Activated CD4-positive, alpha-beta T cell treated with anti-CD3 and anti-CD28 coated beads, Interleukin-2, Interleukin-6, amounts not matched to agents 100 ng/mL and 50 ng/mL, durations not matched to agents 16 hours and 8 hours (primary cell): Measurements from ENCODE around the gene NACC2.
A peak's percentile ranks its signal among the peaks of the same experiment; 100 is the strongest.

Experiments
- DNase-seq: peaks from one replicate; pipeline ENCODE4 v3.0.0-alpha.2; 2020

The NACC2 gene, protein sequence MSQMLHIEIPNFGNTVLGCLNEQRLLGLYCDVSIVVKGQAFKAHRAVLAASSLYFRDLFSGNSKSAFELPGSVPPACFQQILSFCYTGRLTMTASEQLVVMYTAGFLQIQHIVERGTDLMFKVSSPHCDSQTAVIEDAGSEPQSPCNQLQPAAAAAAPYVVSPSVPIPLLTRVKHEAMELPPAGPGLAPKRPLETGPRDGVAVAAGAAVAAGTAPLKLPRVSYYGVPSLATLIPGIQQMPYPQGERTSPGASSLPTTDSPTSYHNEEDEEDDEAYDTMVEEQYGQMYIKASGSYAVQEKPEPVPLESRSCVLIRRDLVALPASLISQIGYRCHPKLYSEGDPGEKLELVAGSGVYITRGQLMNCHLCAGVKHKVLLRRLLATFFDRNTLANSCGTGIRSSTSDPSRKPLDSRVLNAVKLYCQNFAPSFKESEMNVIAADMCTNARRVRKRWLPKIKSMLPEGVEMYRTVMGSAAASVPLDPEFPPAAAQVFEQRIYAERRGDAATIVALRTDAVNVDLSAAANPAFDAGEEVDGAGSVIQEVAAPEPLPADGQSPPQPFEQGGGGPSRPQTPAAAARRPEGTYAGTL

DNA sequence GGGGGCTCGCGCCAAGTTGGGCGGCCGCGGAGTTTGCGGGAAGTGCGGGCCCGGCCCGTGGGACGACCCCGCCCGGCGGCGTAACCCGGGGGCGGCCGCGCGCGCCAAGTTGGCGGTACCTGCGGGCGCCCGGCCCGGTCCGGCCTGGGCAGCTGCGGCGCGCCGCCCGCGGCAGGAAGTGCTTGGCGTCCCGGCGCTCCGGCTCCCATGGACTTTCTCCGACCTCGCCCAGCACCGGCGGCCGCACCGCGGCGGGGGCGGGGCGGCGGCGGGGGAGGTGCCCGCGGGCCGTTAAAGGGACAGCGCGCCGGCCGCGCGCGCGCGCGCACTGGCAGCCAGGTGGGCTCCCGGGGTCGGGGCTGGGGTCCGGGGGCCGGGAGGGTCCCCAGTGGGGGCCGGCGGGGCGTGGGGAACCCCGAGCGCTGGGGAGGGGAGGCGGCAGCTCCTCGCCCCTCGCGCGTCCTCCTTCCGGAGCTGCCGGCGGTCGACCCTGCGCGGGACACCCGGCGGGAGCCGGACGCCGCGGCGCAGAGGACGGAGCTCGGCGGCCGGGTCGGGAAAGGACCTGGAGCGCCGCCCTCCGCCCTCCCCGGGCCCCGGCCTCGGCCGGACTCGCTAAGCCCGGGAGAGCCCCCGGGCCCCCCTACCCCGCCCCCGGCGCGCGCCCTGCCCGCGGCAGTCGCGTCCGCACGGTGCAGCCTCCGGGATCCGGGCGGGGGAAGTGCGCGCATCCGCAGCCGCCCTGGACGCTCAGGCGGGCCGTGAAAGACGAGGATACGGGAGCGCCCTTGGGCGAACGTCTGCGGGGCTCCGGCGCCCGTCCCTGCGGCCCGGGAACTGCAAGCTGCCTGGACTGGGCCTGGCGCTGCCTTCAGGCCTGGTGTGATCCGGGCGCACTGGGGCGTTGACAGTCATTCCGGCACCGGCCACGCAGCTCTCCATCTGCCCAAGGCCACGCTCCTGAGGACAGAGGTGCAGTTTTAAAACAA is at the start of gene NACC2:
Gene NACC2 (minus strand): TSS at position 220 of the 989 bp plus-strand sequence. CDS start 44,768 bp downstream, outside the sequence.
- no peak for DNase-seq

DNA sequence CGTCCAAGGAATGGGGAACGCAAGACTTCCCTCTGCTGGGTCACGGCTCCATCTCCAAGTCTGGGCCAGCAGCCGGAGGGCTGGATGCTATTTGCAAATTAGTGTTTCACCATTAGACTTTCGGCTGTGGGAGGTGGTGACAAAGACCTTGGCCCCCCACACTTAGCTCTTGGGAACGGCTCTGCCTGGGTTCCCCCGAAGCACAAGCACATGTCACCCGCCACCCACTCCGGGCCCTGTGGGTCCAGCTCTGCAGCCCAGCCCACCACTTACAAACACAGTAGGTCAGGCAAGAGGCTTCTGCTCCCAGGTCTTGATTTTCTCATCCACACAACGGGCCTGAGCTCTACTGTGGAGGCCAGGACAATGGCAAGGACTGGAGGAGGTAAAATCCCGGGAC is 49.4 kb upstream of the NACC2 start:
- DNase-seq, result no peak

- DNase-seq, result no peak
Observed at GRCh38 chr9:136143215-136144001, 48.3 kb upstream of the NACC2 start.

DNA sequence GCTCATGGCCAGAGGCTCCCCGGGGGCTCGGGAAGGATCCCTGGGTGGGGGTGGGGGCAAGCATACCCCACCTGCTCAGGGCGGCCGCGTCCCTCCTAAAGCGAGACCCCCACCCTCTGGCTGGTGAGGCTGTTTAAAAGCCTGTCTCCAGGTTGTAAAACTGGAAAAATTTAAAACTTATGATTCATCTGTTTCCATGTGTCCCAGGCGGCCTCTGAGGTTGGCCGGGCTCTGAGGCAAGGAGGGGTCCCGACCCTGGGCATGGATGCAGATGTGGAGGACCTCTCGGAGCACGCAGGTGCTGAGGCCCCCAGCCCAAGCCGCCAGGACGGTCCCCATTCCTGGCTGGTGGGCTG is 47.7 kb upstream of the NACC2 start:
- DNase-seq, result no peak

DNA sequence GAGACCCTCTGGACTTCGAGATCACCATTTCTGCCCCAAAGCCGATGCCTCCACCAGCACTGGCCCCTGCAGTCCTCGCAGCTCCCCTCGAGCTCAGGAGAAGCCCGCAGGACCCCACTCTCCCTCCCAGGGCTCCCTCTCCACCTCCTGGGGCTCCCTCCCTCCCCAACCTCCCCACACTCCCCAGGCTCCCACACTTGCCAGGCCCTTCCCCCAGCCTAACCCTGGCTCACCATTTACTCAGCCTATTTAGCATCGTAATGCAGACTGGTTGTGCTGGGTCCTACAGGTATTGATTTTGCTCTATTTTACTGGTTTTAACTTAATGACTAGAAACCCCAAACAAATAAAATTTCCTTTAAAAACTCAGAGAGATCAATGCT is 47.3 kb upstream of the NACC2 start:
- DNase-seq, result no peak

- DNase-seq, result no peak
Observed at GRCh38 chr9:136141682-136142413, 46.8 kb upstream of the NACC2 start.

DNA sequence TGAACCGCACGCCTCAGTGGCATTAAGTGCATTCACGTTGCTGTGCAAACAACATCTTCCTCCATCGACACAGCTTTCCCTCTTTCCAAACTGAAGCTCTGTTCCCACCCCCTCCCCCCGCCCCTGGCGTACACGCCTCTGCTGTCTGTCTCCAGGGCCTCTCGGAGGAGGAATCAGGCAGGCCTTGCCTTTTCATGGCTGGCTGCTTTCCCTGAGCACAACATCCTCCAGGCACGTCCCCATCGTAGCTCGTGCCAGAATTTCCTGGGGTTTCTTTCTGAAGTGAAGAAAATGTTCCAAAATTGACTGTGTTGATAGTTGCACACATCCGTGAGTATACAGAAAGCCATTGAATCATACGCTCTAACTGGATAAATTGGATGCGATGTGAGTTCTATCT is 45.9 kb upstream of the NACC2 start:
- no peak for DNase-seq

GRCh38 chr9:136140046-136140445 is 45.0 kb upstream of the NACC2 start:
- no peak for DNase-seq

DNA sequence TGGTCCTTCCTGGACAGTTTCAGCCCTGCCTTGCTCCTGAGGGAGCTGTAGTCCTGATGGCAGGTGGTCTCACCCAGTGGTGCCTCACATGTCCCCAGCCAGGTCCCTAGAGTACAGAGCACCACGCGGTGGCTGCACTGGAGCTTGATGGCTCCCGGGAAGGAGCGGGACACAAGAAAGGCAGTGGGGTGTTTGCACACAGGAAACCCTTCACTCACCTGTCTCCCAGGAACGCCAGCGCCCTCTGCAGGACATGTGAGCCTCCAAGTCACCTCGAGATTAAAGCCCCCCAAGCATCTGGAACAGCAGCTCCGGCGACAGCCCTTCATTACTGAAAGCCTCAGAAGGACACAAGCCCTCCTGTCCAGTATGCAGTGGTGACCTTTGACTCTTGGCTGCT is 43.5 kb upstream of the NACC2 start:
- peak; percentile 51 for DNase-seq

GRCh38 chr9:136137321-136138265 is 42.5 kb upstream of the NACC2 start:
- DNase-seq, result no peak

DNA sequence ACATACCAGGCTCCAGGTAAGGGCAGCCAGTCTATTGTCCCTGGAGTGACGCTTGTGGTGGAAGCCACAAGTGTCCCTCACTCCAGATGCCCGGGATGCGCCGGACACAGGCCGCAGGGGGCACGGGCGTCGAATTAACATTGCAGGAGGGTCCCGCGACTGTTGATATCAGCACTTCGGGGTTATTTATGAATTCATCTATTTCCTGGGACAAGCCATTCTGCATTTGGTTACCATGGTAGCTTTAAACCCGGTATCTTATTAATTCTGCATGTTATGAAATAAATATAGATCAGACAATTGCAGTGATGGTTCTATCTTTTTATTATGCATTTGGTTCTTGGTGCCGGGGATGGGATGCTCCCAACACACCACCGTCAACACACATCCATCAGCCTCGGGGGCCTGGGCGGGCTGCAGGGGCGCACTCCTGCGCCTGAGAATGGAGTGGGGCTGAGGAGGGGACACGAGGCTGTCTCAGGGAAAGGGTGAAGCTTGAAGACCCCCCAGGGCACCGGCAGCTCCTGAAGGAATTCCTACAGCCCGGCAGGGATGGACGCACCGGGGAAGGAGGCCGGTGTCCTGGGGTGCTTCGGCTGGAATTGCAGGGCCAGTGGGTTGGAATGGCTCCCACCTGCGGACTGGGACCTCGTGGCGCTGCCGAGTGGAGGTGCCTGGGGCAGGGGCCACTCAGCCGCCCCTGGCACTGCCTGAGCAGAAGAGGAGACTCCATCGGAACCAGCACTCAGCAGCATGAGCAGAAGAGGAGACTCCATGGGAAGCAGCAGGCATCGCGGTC is 41.2 kb upstream of the NACC2 start:
- DNase-seq, result no peak

DNA sequence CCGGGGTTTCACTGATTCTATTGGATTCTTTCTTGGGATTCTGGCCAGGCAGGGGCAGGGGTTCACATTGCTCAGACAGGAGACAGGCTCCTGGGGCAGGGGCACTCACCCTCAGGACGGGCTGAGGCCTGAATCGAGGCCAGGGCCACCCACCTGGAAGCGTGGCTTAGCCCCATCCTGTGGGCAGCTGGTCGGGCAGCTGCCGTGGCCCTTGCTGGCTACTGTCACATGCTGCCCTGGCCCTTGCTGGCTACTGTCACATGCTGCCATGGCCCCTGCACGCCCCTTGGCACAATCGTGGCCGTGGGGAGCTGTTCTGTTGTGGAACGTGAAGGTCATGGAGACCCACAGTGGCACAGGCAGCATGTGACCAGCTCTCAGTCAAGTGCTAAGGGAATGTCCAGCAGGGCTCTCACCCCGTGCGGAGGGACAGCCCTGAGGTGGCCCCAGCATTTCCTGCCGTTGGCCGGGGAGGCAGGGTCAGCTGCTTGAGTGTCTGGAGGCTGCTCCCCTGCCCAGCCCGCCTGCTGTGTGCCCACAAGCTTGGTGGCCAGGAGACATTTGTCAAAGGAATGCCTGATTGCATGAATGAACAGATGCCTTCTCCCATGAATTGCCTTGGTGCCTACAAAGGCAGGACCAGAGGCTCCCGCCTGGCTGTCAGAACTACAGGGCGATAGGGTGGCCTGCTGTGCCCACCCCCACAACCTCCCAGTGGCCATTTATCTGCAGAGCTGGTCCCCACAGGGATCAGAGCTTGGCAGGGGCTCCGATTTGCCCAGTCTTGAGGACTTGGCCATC is 40.4 kb upstream of the NACC2 start:
- no peak for DNase-seq

DNA sequence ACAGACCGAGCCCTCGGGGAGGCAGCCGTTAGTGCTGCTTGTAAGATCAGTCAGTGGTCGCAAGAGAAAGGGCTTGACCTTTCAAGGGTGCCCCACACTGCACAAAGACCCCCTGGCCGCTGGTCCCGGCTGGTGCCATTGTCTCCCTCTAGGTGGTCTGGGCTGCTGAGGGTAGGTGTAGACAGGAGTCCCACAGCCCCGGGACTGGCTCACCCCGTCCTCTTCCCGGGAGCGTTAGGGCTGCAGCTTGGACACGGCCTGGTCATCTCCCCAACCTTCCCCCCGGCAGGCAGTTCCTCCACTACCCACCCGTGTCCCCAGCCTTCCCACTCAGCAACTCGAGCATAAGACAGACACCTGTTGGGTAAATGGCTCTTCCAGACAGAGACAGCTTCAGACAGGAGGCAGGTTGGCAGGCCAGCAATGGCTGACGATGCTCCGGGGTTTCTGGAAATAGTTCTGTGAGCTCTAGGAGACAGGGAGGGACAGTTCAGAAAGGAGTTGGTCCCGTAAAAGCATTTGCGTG is 38.9 kb upstream of the NACC2 start:
- no peak for DNase-seq

GRCh38 chr9:136133191-136133958 is 38.3 kb upstream of the NACC2 start:
- peak; percentile 30 for DNase-seq

- DNase-seq, result no peak
Observed at GRCh38 chr9:136132512-136133050, 37.5 kb upstream of the NACC2 start.

- no peak for DNase-seq
Observed at GRCh38 chr9:136131629-136132511, 36.8 kb upstream of the NACC2 start.

DNA sequence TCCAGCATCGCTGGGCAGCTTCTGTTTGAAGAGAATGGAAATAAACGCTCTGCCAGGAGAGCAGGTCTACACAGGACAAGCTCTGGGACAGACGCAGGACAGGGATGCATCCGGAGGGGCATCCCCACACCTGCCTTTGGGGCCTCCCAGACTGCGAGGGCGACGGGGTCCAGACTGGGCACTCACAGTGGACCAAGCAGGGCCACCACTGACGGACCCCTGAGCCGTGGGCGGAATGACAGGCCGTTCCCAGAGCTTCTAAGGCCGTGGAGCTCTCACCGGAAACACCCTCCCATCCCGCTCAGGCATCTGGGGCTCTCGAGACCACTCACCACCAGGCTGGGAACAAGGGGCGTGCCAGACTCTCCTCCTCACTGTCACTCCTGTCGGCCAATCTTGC is 34.1 kb upstream of the NACC2 start:
- DNase-seq, result no peak
